ENCODE results near the gene SH2D5. TPM values are rescaled to one million over a fixed set of nuclear protein-coding genes. Genes with fewer than 3 reads are reported as not detected.
A peak's percentile ranks its signal among the peaks of the same experiment; 100 is the strongest.

SH2D5 gene
- total RNA-seq, 1 experiment from 2014 or later = 3.5 TPM

- H3K9me3 ChIP-seq = no peaks in the 10 kb centered on the region
- DNase-seq = no peak
- ChIA-PET POLR2A (interaction anchor here (1.1 kb wide), 1 partner anchor 16 kb away, joined by 4 read pairs; the partner anchor contains the start of gene HP1BP3), CTCF (no interaction called here)
- peaks cover 5% of the 10 kb centered on the region for H3K36me3 ChIP-seq (ENCODE audit: control insufficient read depth, insufficient read depth, low read length)
- no peak overlapping the region for H3K4me3 ChIP-seq (ENCODE audit: low read depth, low read length)
- no peaks in the 10 kb centered on the region for H3K27me3 Mint-ChIP-seq (ENCODE audit: insufficient read depth, unreplicated experiment)
- H3K36me3 Mint-ChIP-seq (ENCODE audit: insufficient read depth, unreplicated experiment) = peaks cover 80% of the 10 kb centered on the region
- H3K27me3 ChIP-seq (replicated peaks; ENCODE audit: control insufficient read depth, insufficient read depth, low read length) = no peaks in the 10 kb centered on the region
- H3K9me3 Mint-ChIP-seq (ENCODE audit: unreplicated experiment) = no peaks in the 10 kb centered on the region
- TF ChIP-seq CTCF (IDR thresholded peaks at IDR 0.05; ENCODE audit: insufficient read depth in 1 of 2, low read depth in 1 of 2, low read length in 1 of 2, severe bottlenecking in 1 of 2, unreplicated experiment in 1 of 2) = no peak
- BruUV-seq (replicated peaks) = no TSS peak
- H3K4me3 Mint-ChIP-seq (ENCODE audit: unreplicated experiment) = no peak overlapping the region
- intact Hi-C loops (cut with micrococcal nuclease; ENCODE audit: unreplicated experiment) = no loop called here
- no peak overlapping the region for H3K27ac Mint-ChIP-seq (ENCODE audit: unreplicated experiment)
- H3K4me1 ChIP-seq = no peaks in the 10 kb centered on the region
- H3K4me1 Mint-ChIP-seq (ENCODE audit: low read depth, unreplicated experiment) = no peaks in the 10 kb centered on the region
Observed at GRCh38 chr1:20770314-20771087, 38.0 kb upstream of the SH2D5 start.

GRCh38 chr1:20767271-20767670 is 34.8 kb upstream of the SH2D5 start:
- H3K36me3 Mint-ChIP-seq (ENCODE audit: insufficient read depth, unreplicated experiment) = peaks cover 92% of the 10 kb centered on the region
- H3K9me3 ChIP-seq = no peaks in the 10 kb centered on the region
- no peak overlapping the region for H3K4me3 ChIP-seq (ENCODE audit: low read depth, low read length)
- H3K36me3 ChIP-seq (ENCODE audit: control insufficient read depth, insufficient read depth, low read length) = peaks cover 5% of the 10 kb centered on the region
- H3K4me3 Mint-ChIP-seq (ENCODE audit: unreplicated experiment) = no peak overlapping the region
- H3K27ac Mint-ChIP-seq (ENCODE audit: unreplicated experiment) = no peak overlapping the region
- no peaks in the 10 kb centered on the region for H3K4me1 Mint-ChIP-seq (ENCODE audit: low read depth, unreplicated experiment)
- H3K27me3 ChIP-seq (replicated peaks; ENCODE audit: control insufficient read depth, insufficient read depth, low read length) = no peaks in the 10 kb centered on the region
- no peaks in the 10 kb centered on the region for H3K4me1 ChIP-seq
- DNase-seq = no peak
- ChIA-PET POLR2A (no interaction called here), CTCF (no interaction called here)
- intact Hi-C loops (cut with micrococcal nuclease; ENCODE audit: unreplicated experiment) = no loop called here
- no peak for TF ChIP-seq CTCF (IDR thresholded peaks at IDR 0.05; ENCODE audit: insufficient read depth in 1 of 2, low read depth in 1 of 2, low read length in 1 of 2, severe bottlenecking in 1 of 2, unreplicated experiment in 1 of 2)
- no peaks in the 10 kb centered on the region for H3K27me3 Mint-ChIP-seq (ENCODE audit: insufficient read depth, unreplicated experiment)
- no peaks in the 10 kb centered on the region for H3K9me3 Mint-ChIP-seq (ENCODE audit: unreplicated experiment)
- BruUV-seq (replicated peaks) = no TSS peak

GRCh38 chr1:20763417-20763816 is 30.9 kb upstream of the SH2D5 start:
- CTCF ChIA-PET = no interaction called here

More at GRCh38 chr1:20763417-20763816, 30.9 kb upstream of the SH2D5 start:
- H3K27me3 ChIP-seq (replicated peaks; ENCODE audit: control insufficient read depth, insufficient read depth, low read length) = no peaks in the 10 kb centered on the region
- H3K9me3 ChIP-seq = no peaks in the 10 kb centered on the region
- Mint-ChIP-seq H3K36me3 (ENCODE audit: insufficient read depth, unreplicated experiment) (peaks cover 96% of the 10 kb centered on the region), H3K4me1 (ENCODE audit: low read depth, unreplicated experiment) (no peaks in the 10 kb centered on the region), H3K27ac (ENCODE audit: unreplicated experiment) (no peak overlapping the region), H3K4me3 (ENCODE audit: unreplicated experiment) (no peak overlapping the region), H3K9me3 (ENCODE audit: unreplicated experiment) (no peaks in the 10 kb centered on the region), H3K27me3 (ENCODE audit: insufficient read depth, unreplicated experiment) (no peaks in the 10 kb centered on the region)
- POLR2A ChIA-PET = no interaction called here
- DNase-seq = no peak
- BruUV-seq (replicated peaks) = TSS peak; percentile 7
- no peak overlapping the region for H3K4me3 ChIP-seq (ENCODE audit: low read depth, low read length)
- peaks cover 1% of the 10 kb centered on the region for H3K36me3 ChIP-seq (ENCODE audit: control insufficient read depth, insufficient read depth, low read length)
- H3K4me1 ChIP-seq = no peaks in the 10 kb centered on the region
- no peak for TF ChIP-seq CTCF (IDR thresholded peaks at IDR 0.05; ENCODE audit: insufficient read depth in 1 of 2, low read depth in 1 of 2, low read length in 1 of 2, severe bottlenecking in 1 of 2, unreplicated experiment in 1 of 2)
- intact Hi-C loops (cut with micrococcal nuclease; ENCODE audit: unreplicated experiment) = no loop called here

Measured in Caco-2 (cell line).